ENCODE measurements around the gene CLMN.

- TF ChIP-seq POLR2A (IDR thresholded peaks at IDR 0.05; ENCODE audit: low read depth, low read length): no peak
- no peak for TF ChIP-seq POLR2AphosphoS5 (IDR thresholded peaks at IDR 0.05; ENCODE audit: low read depth, low read length)
- no peak for TF ChIP-seq TAF1 (IDR thresholded peaks at IDR 0.05; ENCODE audit: low read depth, low read length)
Observed at GRCh38 chr14:95215094-95215725, 104.5 kb downstream of the CLMN start.

Data from GM12891 (cell line).